Activated CD8-positive, alpha-beta memory T cell treated with anti-CD3 and anti-CD28 coated beads, Interleukin-2, amount 10 ng/mL, durations not matched to agents 7 days and 5 days (primary cell): ENCODE results near the gene GALNT7. TPM values are rescaled to one million over a fixed set of nuclear protein-coding genes. Genes with fewer than 3 reads are reported as not detected.
A peak's percentile ranks its signal among the peaks of the same experiment; 100 is the strongest.

Experiments used
- ATAC-seq: fragments of 150-1000 bp; cut with Tn5 transposase; one replicate; pipeline ENCODE4 v1.10.0; 2021; ENCODE audit warnings: moderate library complexity
- CTCF ChIA-PET: fragments of 350-600 bp; sonication (Branson Sonifier 250); formaldehyde crosslinking; loops from one replicate; lab custom pipeline; 2021; ENCODE audit warnings: antibody characterized with exemption; lab: Charles Lee
- DNase-seq: peaks from one replicate; pipeline ENCODE4 v3.0.0-alpha.2; 2020
- H3K27ac Mint-ChIP-seq: one replicate; pipeline ENCODE4 v1.8.0; 2021; ENCODE audit warnings: mild to moderate bottlenecking, mixed read lengths
- H3K27me3 Mint-ChIP-seq: one replicate; pipeline ENCODE4 v1.8.0; 2021; ENCODE audit warnings: mixed read lengths
- H3K36me3 Mint-ChIP-seq: one replicate; pipeline ENCODE4 v1.8.0; 2021; ENCODE audit warnings: mild to moderate bottlenecking, mixed read lengths
- H3K4me1 Mint-ChIP-seq: one replicate; pipeline ENCODE4 v1.8.0; 2021; ENCODE audit warnings: mixed read lengths
- H3K4me3 Mint-ChIP-seq: one replicate; pipeline ENCODE4 v1.8.0; 2021; ENCODE audit warnings: mild to moderate bottlenecking, moderate library complexity, mixed read lengths
- H3K9me3 Mint-ChIP-seq: one replicate; pipeline ENCODE4 v1.8.0; 2022; ENCODE audit warnings: low read depth, mixed read lengths
- total RNA-seq, 2 experiments: library from RNA; stranded (reverse); gene quantifications; one replicate each; pipeline ENCODE4 v1.2.3, GENCODE V29; 2021

The GALNT7 gene
- total RNA-seq, 2 experiments from 2014 or later, result 16.8 to 17.8 TPM

DNA sequence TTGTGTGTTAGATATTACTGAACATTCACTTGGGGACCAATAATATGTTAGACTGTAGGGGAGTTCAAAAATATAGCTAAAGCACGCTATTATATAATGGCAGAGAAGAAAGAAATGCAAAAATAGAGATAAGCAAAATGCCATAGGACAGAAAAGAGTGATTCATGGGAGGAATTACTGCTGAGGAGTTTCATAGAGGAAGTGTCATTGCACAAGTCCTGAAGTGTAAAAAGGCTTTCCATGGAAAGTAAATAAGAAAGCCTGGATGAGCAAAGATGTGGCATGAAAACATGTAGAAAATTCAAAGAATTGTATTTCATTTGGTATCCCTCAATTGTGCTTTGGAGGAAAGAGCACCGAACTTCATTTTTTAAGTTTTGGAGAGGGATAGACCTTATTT lies 151.1 kb downstream of the GALNT7 start:
- CTCF ChIA-PET, result interaction anchor here (0.8 to 4.2 kb wide), 13 partner anchors 14 to 174 kb away, joined by 3 to 49 read pairs (median 8); partner anchors contain the start of gene SAP30
- no peak overlapping the region for H3K4me3 Mint-ChIP-seq
- no peaks in the 10 kb centered on the region for H3K27me3 Mint-ChIP-seq
- no peak overlapping the region for H3K27ac Mint-ChIP-seq
- peaks cover 8% of the 10 kb centered on the region for H3K36me3 Mint-ChIP-seq
- no peaks in the 10 kb centered on the region for H3K9me3 Mint-ChIP-seq
- ATAC-seq, result no peak
- H3K4me1 Mint-ChIP-seq, result peaks cover 4% of the 10 kb centered on the region
- DNase-seq, result no peak

DNA sequence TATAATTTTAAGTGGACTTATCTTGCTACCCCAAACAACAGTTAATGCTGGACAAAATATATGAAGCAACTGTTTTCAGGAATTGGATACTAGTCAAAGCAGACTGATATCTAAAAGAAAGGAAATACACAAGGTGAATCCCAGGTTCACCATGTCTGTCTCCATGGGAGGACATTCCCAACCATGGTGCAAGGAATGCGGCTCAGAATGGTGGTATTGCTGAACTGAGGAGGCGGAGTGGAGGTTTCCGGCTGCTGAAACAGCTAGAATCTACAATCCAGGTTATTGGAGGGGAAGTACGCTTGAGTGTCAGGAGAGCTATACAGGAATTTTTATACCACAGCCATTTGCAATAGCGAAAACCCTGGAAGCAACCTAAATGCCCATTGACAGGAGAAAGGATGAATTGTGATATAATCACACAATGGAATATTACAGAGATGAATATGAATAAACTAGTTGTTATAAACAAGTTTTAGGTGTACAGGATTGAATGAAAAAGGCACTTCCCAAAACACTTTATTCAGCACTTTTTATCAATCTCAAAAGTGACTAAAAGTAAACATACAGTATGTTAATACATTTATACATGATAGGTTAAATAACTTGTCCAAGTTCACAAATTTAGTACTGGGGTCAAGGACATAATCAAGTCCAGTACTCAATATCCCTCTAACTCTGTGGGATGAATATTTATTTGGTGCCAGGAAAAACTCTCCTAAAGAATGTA lies 156.6 kb downstream of the GALNT7 start:
- H3K9me3 Mint-ChIP-seq, result no peaks in the 10 kb centered on the region
- CTCF ChIA-PET, result no interaction called here
- peaks cover 28% of the 10 kb centered on the region for H3K36me3 Mint-ChIP-seq
- no peak overlapping the region for H3K4me3 Mint-ChIP-seq
- H3K4me1 Mint-ChIP-seq, result peaks cover 6% of the 10 kb centered on the region
- ATAC-seq, result no peak
- no peak for DNase-seq
- no peaks in the 10 kb centered on the region for H3K27me3 Mint-ChIP-seq
- H3K27ac Mint-ChIP-seq, result no peak overlapping the region

DNA sequence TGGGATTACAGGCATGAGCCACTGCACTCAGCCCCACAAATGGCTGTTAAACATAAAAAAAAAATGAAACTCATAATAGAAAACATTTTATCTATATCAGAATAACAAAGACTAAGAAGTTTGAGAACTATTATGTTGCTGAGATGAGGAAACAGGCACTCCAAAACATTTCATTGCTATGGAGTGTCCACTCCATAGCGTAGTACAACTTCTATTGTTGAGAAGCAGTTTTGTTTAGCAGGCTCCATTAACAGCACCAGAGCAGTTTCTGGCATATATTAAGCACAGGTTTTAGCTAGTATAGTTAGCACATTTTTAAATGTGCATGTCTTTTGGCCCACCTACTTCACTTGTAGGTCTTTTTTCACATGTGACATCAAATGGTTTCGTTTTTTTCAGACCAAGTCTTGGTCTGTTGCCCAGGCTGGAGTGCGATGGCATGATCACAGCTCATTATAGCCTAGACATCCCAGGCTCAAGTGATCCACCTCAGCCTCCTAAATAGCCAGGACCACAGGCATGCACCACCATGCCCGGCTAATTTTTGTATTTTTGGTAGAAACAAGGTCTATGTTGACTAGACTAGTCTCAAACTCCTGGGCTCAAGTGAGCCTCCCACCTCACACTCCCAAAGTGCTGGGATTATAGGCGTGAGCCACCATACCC lies 159.8 kb downstream of the GALNT7 start:
- ATAC-seq, result no peak
- Mint-ChIP-seq H3K9me3 (no peaks in the 10 kb centered on the region), H3K36me3 (peaks cover 48% of the 10 kb centered on the region), H3K4me1 (peaks cover 19% of the 10 kb centered on the region), H3K4me3 (no peak overlapping the region), H3K27ac (no peak overlapping the region), H3K27me3 (no peaks in the 10 kb centered on the region)
- DNase-seq, result no peak
- CTCF ChIA-PET, result interaction anchor here (1.4 kb wide), 1 partner anchor 43 kb away, joined by 5 read pairs; no protein-coding TSS in a partner anchor

DNA sequence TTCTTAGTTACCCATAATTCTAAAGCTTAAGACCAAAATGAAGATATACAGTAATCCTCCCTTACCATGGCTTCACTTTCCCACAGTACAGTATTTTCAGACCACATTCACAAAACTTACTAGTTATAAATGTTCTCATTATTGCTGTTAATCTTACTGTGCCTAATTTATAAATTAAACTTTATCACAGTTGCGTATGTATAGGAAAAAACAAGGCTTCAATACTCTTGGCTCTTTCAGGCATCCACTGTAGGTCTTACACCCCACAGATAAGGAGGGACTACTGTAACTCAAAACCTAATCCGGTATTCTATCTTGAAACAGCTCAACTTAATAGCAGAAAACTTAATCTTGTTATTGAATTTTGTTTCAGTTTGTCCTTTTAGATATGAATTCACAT lies 162.0 kb downstream of the GALNT7 start:
- peak overlapping the region; percentile 61 for H3K27ac Mint-ChIP-seq
- ATAC-seq, result no peak
- CTCF ChIA-PET, result interaction anchor here (1.7 to 7.1 kb wide), 2 partner anchors 35 to 40 kb away, joined by 3 to 55 read pairs; partner anchors contain the start of gene SAP30
- H3K9me3 Mint-ChIP-seq, result no peaks in the 10 kb centered on the region
- peaks cover 55% of the 10 kb centered on the region for H3K36me3 Mint-ChIP-seq
- no peaks in the 10 kb centered on the region for H3K27me3 Mint-ChIP-seq
- DNase-seq, result no peak
- peak overlapping the region; percentile 28 for H3K4me3 Mint-ChIP-seq
- peaks cover 19% of the 10 kb centered on the region for H3K4me1 Mint-ChIP-seq

DNA sequence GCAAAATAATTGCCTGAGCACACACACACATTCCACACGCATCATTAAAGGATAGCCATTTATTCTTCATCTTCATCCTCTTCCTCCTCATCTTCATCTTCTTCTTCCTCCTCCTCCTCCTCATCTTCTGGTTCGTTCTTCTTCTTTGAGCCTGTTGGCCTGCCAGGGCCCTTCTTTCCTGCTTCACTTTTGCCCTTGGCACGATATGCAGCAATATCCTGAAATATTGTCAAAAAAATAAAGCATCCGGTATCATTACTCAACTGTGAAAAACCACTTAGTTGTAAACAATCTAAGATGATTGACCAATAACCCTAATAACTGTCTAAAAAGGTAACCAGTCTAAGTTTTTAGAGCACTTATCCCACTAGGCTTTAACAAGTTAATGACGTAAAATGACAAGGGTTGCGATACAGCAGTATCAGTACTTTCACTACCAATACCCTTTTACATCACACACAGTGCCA lies 163.4 kb downstream of the GALNT7 start:
- CTCF ChIA-PET, result interaction anchor here (1.0 to 7.1 kb wide), 4 partner anchors 14 to 74 kb away, joined by 3 to 55 read pairs (median 4); partner anchors contain the start of gene SAP30
- Mint-ChIP-seq H3K27ac (peak overlapping the region; percentile 93), H3K9me3 (no peaks in the 10 kb centered on the region), H3K36me3 (peaks cover 52% of the 10 kb centered on the region), H3K4me3 (peak overlapping the region; percentile 87), H3K27me3 (no peaks in the 10 kb centered on the region), H3K4me1 (peaks cover 24% of the 10 kb centered on the region)
- DNase-seq (no peak), ATAC-seq (no peak)

DNA sequence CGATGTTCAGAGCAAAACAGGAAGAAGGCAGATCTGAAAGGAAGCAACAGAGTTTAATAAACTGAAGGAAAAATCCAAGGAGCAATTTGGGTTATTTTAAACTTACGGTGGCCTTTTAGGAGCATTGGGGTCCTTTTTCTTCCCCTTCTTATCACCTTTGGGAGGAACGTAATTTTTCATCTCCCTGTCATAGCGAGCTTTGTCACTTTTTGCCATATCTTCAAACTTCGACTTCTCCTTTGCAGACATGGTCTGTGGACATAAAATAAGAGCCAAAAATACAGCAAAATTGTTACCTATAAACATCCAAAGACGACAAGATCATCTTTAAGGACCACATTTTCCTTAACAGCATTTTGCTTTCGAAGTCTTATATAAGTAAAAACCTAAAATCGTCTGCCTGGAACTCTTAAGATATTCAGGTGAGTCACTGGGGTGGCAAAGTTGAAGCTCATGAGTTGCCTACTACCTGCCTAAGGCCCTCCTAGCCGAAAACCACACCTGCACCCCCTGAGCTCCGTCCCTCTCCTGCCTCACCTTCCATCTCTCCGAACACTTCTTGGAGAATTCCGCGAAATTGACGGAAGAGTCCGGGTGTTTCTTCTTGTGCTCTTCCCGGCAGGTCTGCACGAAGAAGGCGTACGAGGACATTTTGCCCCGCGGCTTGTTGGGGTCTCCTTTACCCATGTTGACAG lies 164.5 kb downstream of the GALNT7 start:
- DNase-seq, result no peak
- CTCF ChIA-PET, result interaction anchor here (0.8 to 7.1 kb wide), 9 partner anchors 12 to 163 kb away, joined by 3 to 55 read pairs (median 3); partner anchors contain the start of gene SAP30
- H3K9me3 Mint-ChIP-seq, result no peaks in the 10 kb centered on the region

DNA sequence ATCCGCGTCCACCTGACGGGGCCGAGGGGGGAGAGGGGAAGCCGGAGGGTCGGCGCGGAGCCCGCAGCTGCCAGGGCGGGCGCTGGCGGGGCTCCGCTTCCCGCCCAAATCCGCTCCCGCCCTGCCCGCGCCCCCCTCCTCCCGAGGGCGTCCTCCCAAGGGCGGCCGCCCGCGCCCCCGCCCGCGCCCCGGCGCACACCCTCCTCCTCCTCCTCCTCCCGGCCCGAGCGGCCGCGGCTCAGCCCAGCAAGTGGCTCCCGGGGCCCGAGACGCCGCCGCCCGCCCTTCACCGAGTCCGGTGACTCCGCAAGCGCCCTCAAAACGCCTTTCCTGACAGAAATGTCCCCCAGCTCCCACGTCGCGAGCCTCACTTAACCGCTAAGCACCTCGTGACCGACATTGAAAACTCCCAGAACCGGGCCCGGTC lies 165.1 kb downstream of the GALNT7 start:
- Mint-ChIP-seq H3K4me1 (peaks cover 31% of the 10 kb centered on the region), H3K27me3 (no peaks in the 10 kb centered on the region), H3K27ac (peak overlapping the region; percentile 98), H3K4me3 (peak overlapping the region; percentile 87), H3K9me3 (no peaks in the 10 kb centered on the region), H3K36me3 (peaks cover 49% of the 10 kb centered on the region)
- no peak for DNase-seq
- ATAC-seq, result peak; percentile 4
- CTCF ChIA-PET, result interaction anchor here (1.1 to 7.1 kb wide), 9 partner anchors 14 to 87 kb away, joined by 3 to 55 read pairs (median 4); partner anchors contain the start of gene SAP30

More for the DNA sequence above, 164.5 kb downstream of the GALNT7 start:
- peak overlapping the region; percentile 87 for H3K4me3 Mint-ChIP-seq
- H3K4me1 Mint-ChIP-seq, result peaks cover 31% of the 10 kb centered on the region
- H3K27ac Mint-ChIP-seq, result peak overlapping the region; percentile 93
- peaks cover 49% of the 10 kb centered on the region for H3K36me3 Mint-ChIP-seq
- H3K27me3 Mint-ChIP-seq, result no peaks in the 10 kb centered on the region
- ATAC-seq, result no peak

DNA sequence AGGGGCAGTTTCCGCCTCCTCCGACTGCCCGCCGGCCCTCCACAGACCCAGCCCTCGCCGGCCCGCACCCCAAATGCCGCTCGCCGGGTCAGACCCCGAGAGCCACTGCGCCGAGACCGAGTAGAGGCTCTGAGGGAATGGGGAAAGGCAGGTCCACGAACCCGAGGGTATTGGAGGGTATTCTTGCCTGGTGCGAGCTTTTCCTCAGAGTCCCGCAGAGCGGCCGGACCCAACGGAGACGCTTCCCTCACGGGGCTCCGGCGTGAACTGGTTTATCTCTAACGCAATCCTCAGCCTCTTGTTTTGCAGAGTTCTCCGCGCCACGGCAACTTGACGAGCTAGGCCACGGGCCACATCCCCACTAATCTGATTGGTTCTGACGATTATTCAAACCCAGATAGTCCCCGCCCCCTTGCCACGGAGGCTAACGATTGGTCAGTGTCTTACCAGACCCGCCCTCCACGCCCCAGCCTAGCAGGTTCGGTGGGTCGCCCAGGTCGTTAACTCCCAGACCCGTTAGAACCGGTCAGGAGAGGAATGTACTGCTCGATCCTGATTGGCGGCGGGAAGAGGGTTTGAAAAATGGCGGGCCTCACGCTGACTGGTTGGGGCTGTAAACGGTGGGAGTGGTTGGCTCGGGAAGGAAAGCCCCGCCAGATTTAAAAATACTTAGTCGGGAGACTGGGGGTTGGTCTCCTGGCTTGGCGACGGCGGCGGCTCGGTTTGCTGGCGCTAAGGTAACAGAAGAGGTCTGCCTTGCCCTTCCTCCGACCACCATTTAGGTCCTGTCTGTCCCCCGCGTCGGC lies 165.7 kb downstream of the GALNT7 start, which contains the start of gene HMGB2:
Gene HMGB2, minus strand, starts transcription at position 274 of the 806 bp plus-strand sequence. CDS start 709 bp downstream, outside the sequence.
- H3K27ac Mint-ChIP-seq, result peak within 1 kb of the TSS; percentile 98
- no peaks in the 10 kb centered on the region for H3K27me3 Mint-ChIP-seq
- peak; percentile 100 for DNase-seq
- no peaks in the 10 kb centered on the region for H3K9me3 Mint-ChIP-seq
- peaks cover 46% of the 10 kb centered on the region for H3K36me3 Mint-ChIP-seq
- CTCF ChIA-PET, result interaction anchor here (1.0 to 7.1 kb wide), 10 partner anchors 13 to 321 kb away, joined by 3 to 55 read pairs (median 3); partner anchors contain the start of gene SAP30
- peak; percentile 93 for ATAC-seq
- H3K4me1 Mint-ChIP-seq, result peaks cover 29% of the 10 kb centered on the region
- peak within 1 kb of the TSS; percentile 87 for H3K4me3 Mint-ChIP-seq

DNA sequence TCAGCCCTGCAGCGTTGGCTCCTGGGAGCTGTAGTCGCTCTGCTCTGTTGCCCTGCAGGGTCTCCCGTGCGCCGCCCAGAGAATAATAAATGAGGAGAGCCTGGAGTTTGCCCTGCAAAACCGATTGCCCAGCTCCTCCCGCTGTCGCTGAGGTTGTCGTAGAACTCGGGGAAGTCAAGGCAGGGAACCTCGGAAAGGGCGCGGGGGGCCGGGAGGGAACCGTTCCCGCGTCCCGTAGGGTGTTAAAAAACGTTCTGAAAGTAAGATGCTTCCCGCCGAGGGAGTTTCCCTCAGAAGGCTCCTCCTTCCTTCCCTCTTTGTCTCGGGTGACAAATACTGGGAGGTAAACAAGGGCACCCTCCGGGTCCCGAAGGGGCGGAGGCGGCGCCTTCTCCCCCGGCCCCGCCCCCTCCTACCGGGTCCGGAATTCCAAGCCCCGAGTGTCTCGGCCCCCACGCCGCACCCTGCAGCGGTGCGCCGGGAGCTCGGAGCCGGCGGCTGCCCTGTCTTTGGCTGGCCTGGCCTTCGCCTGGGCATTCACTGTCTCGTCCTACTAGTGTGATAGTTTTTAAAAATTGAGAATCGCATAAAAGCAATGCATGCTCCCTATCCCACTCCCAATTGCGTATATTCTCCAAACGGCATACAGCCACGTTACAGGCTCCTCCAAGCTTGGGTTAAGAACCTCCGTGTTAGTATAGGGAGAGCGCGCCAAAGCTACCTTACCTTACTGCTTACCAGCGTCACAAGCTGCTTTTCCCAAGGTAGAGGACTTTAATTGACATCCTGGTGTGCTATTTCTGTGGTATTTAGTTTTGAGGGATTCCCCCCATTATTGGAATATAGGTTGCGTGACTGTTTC lies 166.5 kb downstream of the GALNT7 start:
- Mint-ChIP-seq H3K4me1 (peaks cover 27% of the 10 kb centered on the region), H3K4me3 (peak overlapping the region; percentile 87), H3K9me3 (no peaks in the 10 kb centered on the region), H3K27me3 (peaks cover 3% of the 10 kb centered on the region), H3K36me3 (peaks cover 38% of the 10 kb centered on the region), H3K27ac (peak overlapping the region; percentile 98)
- CTCF ChIA-PET, result interaction anchor here (0.8 to 7.1 kb wide), 7 partner anchors 10 to 321 kb away, joined by 3 to 55 read pairs (median 3); partner anchors contain the start of gene SAP30
- ATAC-seq (peak; percentile 41), DNase-seq (peak; percentile 83)

DNA sequence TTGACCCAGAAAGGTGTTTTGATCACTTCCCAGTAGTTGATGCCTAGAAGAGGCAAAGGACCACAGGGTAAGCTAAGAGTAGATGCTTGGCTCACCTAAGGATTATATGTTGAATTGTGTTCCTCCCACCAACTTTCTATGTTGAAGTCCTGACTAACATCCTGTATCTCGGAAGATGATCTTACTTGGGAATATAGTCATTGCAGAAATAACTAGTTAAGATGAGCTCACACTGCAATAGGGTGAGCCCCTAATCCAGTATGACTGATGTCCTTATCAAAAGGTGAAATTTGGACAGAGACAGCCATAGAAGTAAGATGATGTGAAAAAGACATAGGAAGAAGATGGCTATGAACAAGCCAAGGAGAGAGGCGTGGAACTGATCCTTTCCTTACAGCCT lies 168.9 kb downstream of the GALNT7 start:
- Mint-ChIP-seq H3K9me3 (no peaks in the 10 kb centered on the region), H3K4me3 (no peak overlapping the region), H3K27ac (no peak overlapping the region), H3K36me3 (peaks cover 19% of the 10 kb centered on the region), H3K27me3 (peaks cover 3% of the 10 kb centered on the region), H3K4me1 (peaks cover 14% of the 10 kb centered on the region)
- DNase-seq, result no peak
- no peak for ATAC-seq
- CTCF ChIA-PET, result no interaction called here

DNA sequence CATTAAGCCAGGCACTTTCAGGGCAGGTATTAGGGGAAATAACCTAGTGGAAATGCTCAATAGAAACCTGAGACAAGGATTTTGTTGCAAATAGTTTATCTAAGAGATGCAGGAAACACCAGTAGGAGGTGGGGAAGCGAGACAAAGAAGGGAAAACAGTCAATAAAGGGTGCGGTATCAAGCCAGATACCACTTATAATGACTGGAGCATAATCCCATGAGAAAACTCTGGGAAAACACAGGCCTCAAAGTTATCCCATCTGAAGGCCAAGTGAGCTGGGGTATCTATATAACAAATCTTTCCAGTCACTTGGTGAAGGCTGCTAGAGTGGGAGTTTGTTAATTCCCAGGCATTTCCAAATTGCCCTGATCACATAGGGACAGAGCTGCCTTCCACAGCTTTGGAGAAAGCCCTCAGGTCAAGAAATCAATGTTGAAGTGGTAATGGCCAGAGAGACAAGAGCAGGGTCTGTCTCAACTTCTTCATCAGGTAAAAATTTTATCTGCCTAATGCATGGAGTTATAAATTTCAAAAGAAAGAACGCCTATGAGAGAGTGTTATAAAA lies 175.3 kb downstream of the GALNT7 start:
- DNase-seq (no peak), ATAC-seq (no peak)
- Mint-ChIP-seq H3K9me3 (no peaks in the 10 kb centered on the region), H3K4me3 (no peak overlapping the region), H3K4me1 (no peaks in the 10 kb centered on the region), H3K36me3 (no peaks in the 10 kb centered on the region), H3K27ac (no peak overlapping the region), H3K27me3 (peaks cover 9% of the 10 kb centered on the region)
- CTCF ChIA-PET, result interaction anchor here (1.2 kb wide), 1 partner anchor 73 kb away, joined by 3 read pairs; no protein-coding TSS in a partner anchor
